ENCODE data around the gene FBN3.

The FBN3 gene

GRCh38 chr19:8117991-8118390, 31.4 kb downstream of the FBN3 start:
- no peak for TF ChIP-seq CTCF (conservative IDR thresholded peaks at IDR 0.05; ENCODE audit: low read length)
- no peak for DNase-seq (ENCODE audit: low read depth)

GRCh38 chr19:8116437-8117293, 32.7 kb downstream of the FBN3 start:
- TF ChIP-seq CTCF (conservative IDR thresholded peaks at IDR 0.05; ENCODE audit: low read length): no peak
- DNase-seq (ENCODE audit: low read depth): no peak
- no peak overlapping the region for H3K4me3 ChIP-seq (ENCODE audit: low read length)

More at GRCh38 chr19:8117991-8118390, 31.4 kb downstream of the FBN3 start:
- H3K4me3 ChIP-seq (ENCODE audit: low read length): no peak overlapping the region

- TF ChIP-seq CTCF (conservative IDR thresholded peaks at IDR 0.05; ENCODE audit: low read length): no peak
- H3K4me3 ChIP-seq (ENCODE audit: low read length): no peak overlapping the region
- no peak for DNase-seq (ENCODE audit: low read depth)
Measured at GRCh38 chr19:8115805-8116396, 33.5 kb downstream of the FBN3 start.

- TF ChIP-seq CTCF (conservative IDR thresholded peaks at IDR 0.05; ENCODE audit: low read length): no peak
- no peak overlapping the region for H3K4me3 ChIP-seq (ENCODE audit: low read length)
- DNase-seq (ENCODE audit: low read depth): no peak
Measured at GRCh38 chr19:8113017-8113416, 36.4 kb downstream of the FBN3 start.

- H3K4me3 ChIP-seq (ENCODE audit: low read length): no peak overlapping the region
- no peak for DNase-seq (ENCODE audit: low read depth)
- no peak for TF ChIP-seq CTCF (conservative IDR thresholded peaks at IDR 0.05; ENCODE audit: low read length)
Measured at GRCh38 chr19:8111376-8111775, 38.0 kb downstream of the FBN3 start.

GRCh38 chr19:8110931-8111330, 38.5 kb downstream of the FBN3 start:
- no peak for DNase-seq (ENCODE audit: low read depth)
- no peak overlapping the region for H3K4me3 ChIP-seq (ENCODE audit: low read length)

More at GRCh38 chr19:8110931-8111330, 38.5 kb downstream of the FBN3 start:
- TF ChIP-seq CTCF (conservative IDR thresholded peaks at IDR 0.05; ENCODE audit: low read length): no peak

All from AG10803 (cell line).